GM12878 (cell line): ENCODE measurements around the gene MAP4. TPM values are rescaled to one million over a fixed set of nuclear protein-coding genes. Genes with fewer than 3 reads are reported as not detected.

Experiments
- ATAC-seq: fragments of 200-7000 bp; cut with Tn5 transposase; 3 replicates; pipeline ENCODE4 v1.9.1; 2020; ENCODE audit warnings: mild to moderate bottlenecking, moderate library complexity
- BruUV-seq: library from RNA; stranded (reverse); fragments of 400-500 nt; replicated peaks from 2 replicates; lab custom pipeline; 2021; lab: Mats Ljungman, UMichigan
- CTCF ChIA-PET: fragments of 300-600 bp; sonication (Branson Sonifier 250); formaldehyde crosslinking; extraction: SDS; loops from one replicate; lab custom pipeline; 2021; ENCODE audit warnings: inconsistent platforms; lab: Yijun Ruan, JAX
- POLR2A ChIA-PET: fragments of 350-600 bp; formaldehyde crosslinking; extraction: SDS; loops from one replicate; lab custom pipeline; 2021; ENCODE audit warnings: inconsistent platforms; lab: Charles Lee
- RAD21 ChIA-PET: fragments of 300-600 bp; sonication (Branson Sonifier 250); formaldehyde crosslinking; loops from one replicate; lab custom pipeline; 2023; ENCODE audit warnings: antibody characterized with exemption; ENCODE audit not compliant: unreplicated experiment; lab: Charles Lee
- SMC1A ChIA-PET: fragments of 300-600 bp; sonication (Branson Sonifier 250); formaldehyde crosslinking; loops from one replicate; lab custom pipeline; 2023; ENCODE audit not compliant: unreplicated experiment, uncharacterized antibody; lab: Charles Lee
- DNase-seq: peaks from one replicate; pipeline ENCODE4 v3.0.0-alpha.2; 2011; ENCODE audit warnings: low read depth, low spot score
- FAIRE-seq: peaks from 3 replicates; lab custom pipeline; 2011; peaks lifted over from hg19 to GRCh38; lab: Jason Lieb, UNC
- H2AFZ ChIP-seq: 2 replicates; pipeline ENCODE4 v1.6.0; 2011; ENCODE audit warnings: low read depth, low read length, control low read depth; ENCODE audit not compliant: control insufficient read depth
- H3K27ac ChIP-seq: 2 replicates; pipeline ENCODE4 v1.5.1; 2011; ENCODE audit warnings: control low read depth; ENCODE audit not compliant: control insufficient read depth, insufficient read depth
- H3K27me3 ChIP-seq, 2 experiments: replicated peaks in 1 of 2; 2 replicates each; pipeline versions ENCODE4 v1.6.0 to v1.6.1; 2011; ENCODE audit warnings: low read length in 1 of 2; ENCODE audit not compliant: control insufficient read depth in 2 of 2, insufficient read depth in 2 of 2
- H3K36me3 ChIP-seq, 2 experiments: 2 replicates each; pipeline ENCODE4 v1.5.1; 2011; ENCODE audit warnings: low read length in 1 of 2; ENCODE audit not compliant: control insufficient read depth in 2 of 2, insufficient read depth in 2 of 2
- H3K4me1 ChIP-seq: 2 replicates; pipeline ENCODE4 v1.6.1; 2011; ENCODE audit warnings: mild to moderate bottlenecking, low read length, moderate library complexity, mixed read lengths; ENCODE audit not compliant: control insufficient read depth, insufficient read depth
- H3K4me2 ChIP-seq: 2 replicates; pipeline ENCODE4 v1.6.0; 2011; ENCODE audit warnings: control low read depth; ENCODE audit not compliant: control insufficient read depth, insufficient read depth
- H3K4me3 ChIP-seq: fragments of 200-600 bp; sonication (generic); 2 replicates; pipeline ENCODE4 v1.5.1; 2016
- H3K79me2 ChIP-seq: 2 replicates; pipeline ENCODE4 v1.6.0; 2011; ENCODE audit warnings: low read length; ENCODE audit not compliant: control insufficient read depth, insufficient read depth
- H3K9ac ChIP-seq: 2 replicates; pipeline ENCODE4 v1.8.0; 2011; ENCODE audit warnings: low read length, control low read depth, mixed read lengths; ENCODE audit not compliant: control insufficient read depth, insufficient read depth
- H3K9me3 ChIP-seq: replicated peaks from 3 replicates; pipeline ENCODE4 v1.5.1; 2011; ENCODE audit warnings: mild to moderate bottlenecking, low read length; ENCODE audit not compliant: control insufficient read depth, insufficient read depth
- H4K20me1 ChIP-seq: 2 replicates; pipeline ENCODE4 v1.6.0; 2011; ENCODE audit not compliant: control insufficient read depth, insufficient read depth
- BCLAF1 ChIP-seq: fragments of 450-650 bp; IDR thresholded peaks from 2 replicates; pipeline ENCODE4 v1.6.1; 2017; ENCODE audit warnings: antibody characterized with exemption, mild to moderate bottlenecking, moderate library complexity
- MXI1 ChIP-seq: fragments of 150-350 bp; IDR thresholded peaks from 2 replicates; pipeline ENCODE4 v1.6.1; 2011; ENCODE audit warnings: low read depth, mild to moderate bottlenecking, inconsistent platforms, low read length, improper control_type of control experiment
- MYB ChIP-seq: fragments of 150-350 bp; IDR thresholded peaks from 2 replicates; pipeline ENCODE4 v1.6.1; 2014; ENCODE audit warnings: mild to moderate bottlenecking, low read depth, low read length, borderline replicate concordance
- PAX5 ChIP-seq: IDR thresholded peaks from 2 replicates; pipeline ENCODE4 v1.6.1; 2011; ENCODE audit warnings: low read depth, low read length, borderline replicate concordance
- RB1 ChIP-seq: fragments of 450-650 bp; formaldehyde crosslinking; IDR thresholded peaks from 2 replicates; pipeline ENCODE4 v1.6.1; 2017; ENCODE audit warnings: mild to moderate bottlenecking, borderline replicate concordance
- SMC3 ChIP-seq: IDR thresholded peaks from 2 replicates; pipeline ENCODE4 v1.6.1; 2011; ENCODE audit warnings: low read length, improper control_type of control experiment, borderline replicate concordance
- WRNIP1 ChIP-seq: IDR thresholded peaks from 2 replicates; pipeline ENCODE4 v1.6.1; 2011; ENCODE audit warnings: low read depth, low read length, improper control_type of control experiment, borderline replicate concordance
- ZNF207 ChIP-seq: fragments of 450-650 bp; IDR thresholded peaks from 2 replicates; pipeline ENCODE4 v1.6.1; 2014; ENCODE audit warnings: antibody characterized with exemption, mild to moderate bottlenecking, borderline replicate concordance
- ZNF24 ChIP-seq: fragments of 450-650 bp; IDR thresholded peaks from 2 replicates; pipeline ENCODE4 v1.6.1; 2017; ENCODE audit warnings: antibody characterized with exemption, mild to moderate bottlenecking
- WGBS: methylation state at CpG from one replicate; pipeline ENCODE4 v1.1.6; 2016; ENCODE audit warnings: low lambda C conversion rate; ENCODE audit not compliant: insufficient replicate concordance, insufficient coverage; ENCODE audit errors: missing lambda C conversion rate; 5-methylcytosine and 5-hydroxymethylcytosine counted together
- in situ Hi-C: fragments of 300-500 bp; cut with MboI; formaldehyde crosslinking; loops from 9 replicates; pipeline ENCODE4 v1.14.3; 2018; ENCODE audit warnings: mixed read lengths
- intact Hi-C: fragments of 100-400 bp; cut with micrococcal nuclease; formaldehyde crosslinking; loops from one replicate; pipeline ENCODE4 v1.14.2; 2022; ENCODE audit not compliant: unreplicated experiment
- polyA plus RNA-seq, 11 experiments: library from polyadenylated mRNA; depleted of rRNA in 4 of 11; unstranded in 6 of 11; stranded (reverse) in 5 of 11; fragments of >200 nt; fragmentation: Nextera tagmentation in 4 of 11; fragmentation: Illumina TruSeq in 1 of 11; extraction: Ambion mirVana in 4 of 11; extraction: Trizol in 1 of 11; gene quantifications; 1 replicate in 1 of 11; 2 replicates in 10 of 11; pipeline versions ENCODE4 v1.2.1 to v1.2.3, GENCODE V29; 2011 to 2016; ENCODE audit warnings: inconsistent platforms in 2 of 11, missing spikeins in 2 of 11, low read depth in 1 of 11
- total RNA-seq, 4 experiments: library from RNA; depleted of rRNA in 3 of 4; stranded (reverse); fragments of >200 nt in 3 of 4; fragmentation: Illumina TruSeq in 1 of 4; extraction: Trizol in 1 of 4; gene quantifications; 2 replicates each; pipeline versions ENCODE4 v1.2.1 to v1.2.3, GENCODE V29; 2013 to 2021
- TF ChIP-seq, protein P1 (sequence below): fragments of 450-650 bp; IDR thresholded peaks from 2 replicates; pipeline ENCODE4 v1.6.1; 2017; ENCODE audit warnings: mild to moderate bottlenecking, moderate library complexity

MAP4 gene
- total and polyA plus RNA-seq, 10 of the 15 experiments (the other 5 are each of a cell fraction or from before 2014, with no cell fraction given) = 22.2 to 145 (median 47.2) TPM

GRCh38 chr3:47916201-47916600 lies 100.0 kb downstream of the MAP4 start:
- 93% methylated on average over 5 of the region's 5 CpGs for WGBS
- Histone ChIP-seq H2AFZ (no peak overlapping the region), H3K9me3 (no peaks in the 10 kb centered on the region), H3K27ac (no peak overlapping the region), H3K27me3 (no peaks in the 10 kb centered on the region)
- intact Hi-C loops = no loop called here
- no peak for DNase-seq
- ATAC-seq = no peak
- RAD21 ChIA-PET = no interaction called here
- TF ChIP-seq SMC3 (no peak), PAX5 (no peak), MYB (no peak), RB1 (no peak)
- TF ChIP-seq, all 136 proteins: peak for 0
- H3K4me2 ChIP-seq = no peak overlapping the region
- CTCF ChIA-PET = interaction anchor here (0.8 kb wide), 1 partner anchor 46 kb away, joined by 3 read pairs; no protein-coding TSS in a partner anchor
- no peak overlapping the region for H3K9ac ChIP-seq
- H4K20me1 ChIP-seq = no peaks in the 10 kb centered on the region
- peaks cover 17 to 32% of the 10 kb centered on the region in 2 experiments for H3K36me3 ChIP-seq
- SMC1A ChIA-PET = no interaction called here
- FAIRE-seq = no peak
- in situ Hi-C loops = no loop called here
- H3K79me2 ChIP-seq = no peaks in the 10 kb centered on the region
- POLR2A ChIA-PET = no interaction called here
- no peak overlapping the region for H3K4me3 ChIP-seq
- BruUV-seq = TSS peak; percentile 67
- no peaks in the 10 kb centered on the region for H3K4me1 ChIP-seq

DNA sequence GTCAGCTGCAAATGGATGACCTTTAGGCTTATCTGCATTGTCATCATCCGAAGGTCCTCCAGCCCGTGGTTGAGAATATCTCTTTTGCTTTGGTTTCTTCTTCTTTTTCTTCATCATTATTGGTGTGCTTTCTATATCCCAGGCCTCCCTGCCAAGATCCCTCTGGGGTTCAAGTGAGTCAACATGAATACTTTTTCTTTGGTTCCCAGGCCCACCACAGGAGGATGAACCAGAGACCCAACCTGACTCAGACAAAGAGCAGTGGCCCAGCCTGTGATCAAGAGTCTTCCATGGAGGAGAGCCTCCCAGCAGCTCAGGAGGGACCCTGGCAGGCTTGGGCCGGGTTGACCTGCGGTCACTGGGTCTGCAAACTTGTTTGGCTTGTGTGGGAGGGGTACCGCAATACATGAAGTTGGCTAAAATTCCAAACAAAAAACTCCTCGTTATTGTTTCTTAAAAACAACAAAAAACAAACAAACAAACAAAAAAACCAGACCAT lies 104.2 kb downstream of the MAP4 start:
- no peak overlapping the region for H3K9ac ChIP-seq
- RAD21 ChIA-PET = no interaction called here
- H3K27ac ChIP-seq = no peak overlapping the region
- no peak for ATAC-seq
- no peaks in the 10 kb centered on the region for H4K20me1 ChIP-seq
- intact Hi-C loops (no loop called here), in situ Hi-C loops (no loop called here)
- CTCF ChIA-PET = no interaction called here
- POLR2A ChIA-PET = interaction anchor here (0.5 kb wide), 1 partner anchor 235 kb away, joined by 4 read pairs; no protein-coding TSS in a partner anchor
- no peak for DNase-seq
- H3K79me2 ChIP-seq = no peaks in the 10 kb centered on the region
- no peak overlapping the region for H3K4me2 ChIP-seq
- H3K4me3 ChIP-seq = no peak overlapping the region
- no TSS peak for BruUV-seq
- 83% methylated on average over 6 of the region's 6 CpGs for WGBS
- no peaks in the 10 kb centered on the region for H3K4me1 ChIP-seq
- SMC1A ChIA-PET = no interaction called here
- no peak for FAIRE-seq
- no peaks in the 10 kb centered on the region for H3K27me3 ChIP-seq
- no peak overlapping the region for H2AFZ ChIP-seq
- H3K36me3 ChIP-seq = peaks cover 18 to 37% of the 10 kb centered on the region in 2 experiments
- no peaks in the 10 kb centered on the region for H3K9me3 ChIP-seq
- no peak for TF ChIP-seq MXI1
- no peak for TF ChIP-seq BCLAF1
- TF ChIP-seq, protein P1, sequence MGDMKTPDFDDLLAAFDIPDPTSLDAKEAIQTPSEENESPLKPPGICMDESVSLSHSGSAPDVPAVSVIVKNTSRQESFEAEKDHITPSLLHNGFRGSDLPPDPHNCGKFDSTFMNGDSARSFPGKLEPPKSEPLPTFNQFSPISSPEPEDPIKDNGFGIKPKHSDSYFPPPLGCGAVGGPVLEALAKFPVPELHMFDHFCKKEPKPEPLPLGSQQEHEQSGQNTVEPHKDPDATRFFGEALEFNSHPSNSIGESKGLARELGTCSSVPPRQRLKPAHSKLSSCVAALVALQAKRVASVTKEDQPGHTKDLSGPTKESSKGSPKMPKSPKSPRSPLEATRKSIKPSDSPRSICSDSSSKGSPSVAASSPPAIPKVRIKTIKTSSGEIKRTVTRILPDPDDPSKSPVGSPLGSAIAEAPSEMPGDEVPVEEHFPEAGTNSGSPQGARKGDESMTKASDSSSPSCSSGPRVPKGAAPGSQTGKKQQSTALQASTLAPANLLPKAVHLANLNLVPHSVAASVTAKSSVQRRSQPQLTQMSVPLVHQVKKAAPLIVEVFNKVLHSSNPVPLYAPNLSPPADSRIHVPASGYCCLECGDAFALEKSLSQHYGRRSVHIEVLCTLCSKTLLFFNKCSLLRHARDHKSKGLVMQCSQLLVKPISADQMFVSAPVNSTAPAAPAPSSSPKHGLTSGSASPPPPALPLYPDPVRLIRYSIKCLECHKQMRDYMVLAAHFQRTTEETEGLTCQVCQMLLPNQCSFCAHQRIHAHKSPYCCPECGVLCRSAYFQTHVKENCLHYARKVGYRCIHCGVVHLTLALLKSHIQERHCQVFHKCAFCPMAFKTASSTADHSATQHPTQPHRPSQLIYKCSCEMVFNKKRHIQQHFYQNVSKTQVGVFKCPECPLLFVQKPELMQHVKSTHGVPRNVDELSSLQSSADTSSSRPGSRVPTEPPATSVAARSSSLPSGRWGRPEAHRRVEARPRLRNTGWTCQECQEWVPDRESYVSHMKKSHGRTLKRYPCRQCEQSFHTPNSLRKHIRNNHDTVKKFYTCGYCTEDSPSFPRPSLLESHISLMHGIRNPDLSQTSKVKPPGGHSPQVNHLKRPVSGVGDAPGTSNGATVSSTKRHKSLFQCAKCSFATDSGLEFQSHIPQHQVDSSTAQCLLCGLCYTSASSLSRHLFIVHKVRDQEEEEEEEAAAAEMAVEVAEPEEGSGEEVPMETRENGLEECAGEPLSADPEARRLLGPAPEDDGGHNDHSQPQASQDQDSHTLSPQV = no peak
- no peak for TF ChIP-seq WRNIP1
- no peak for TF ChIP-seq ZNF24
- TF ChIP-seq ZNF207 = no peak
